OCI-M1 (cell line): ENCODE measurements around the gene EXOSC2.

ENCODE experiments used
- DNase-seq: peaks from one replicate; lab custom pipeline; 2025; lab: John Stamatoyannopoulos, UW

EXOSC2 gene

GRCh38 chr9:130736834-130737233 is 43.3 kb downstream of the EXOSC2 start:
- DNase-seq: no peak

DNA sequence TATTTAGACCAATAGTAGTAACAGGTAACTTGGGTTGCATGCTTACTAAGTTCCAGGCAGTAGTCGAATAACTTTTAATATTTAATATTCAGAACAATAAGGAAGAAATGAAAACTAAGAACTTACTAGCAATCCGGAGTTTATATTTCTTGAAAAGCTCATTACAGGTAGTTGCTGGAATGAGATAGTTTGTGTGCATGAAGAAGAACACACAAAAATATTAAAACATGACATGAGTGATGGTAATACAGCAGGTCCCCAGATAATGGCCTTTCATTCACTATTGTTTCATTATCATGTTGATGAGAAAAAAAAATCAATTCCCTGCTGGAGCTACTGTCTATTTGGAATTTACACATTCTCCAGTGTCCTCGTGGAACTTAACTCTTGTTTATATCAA is 44.7 kb downstream of the EXOSC2 start:
- DNase-seq: no peak

DNA sequence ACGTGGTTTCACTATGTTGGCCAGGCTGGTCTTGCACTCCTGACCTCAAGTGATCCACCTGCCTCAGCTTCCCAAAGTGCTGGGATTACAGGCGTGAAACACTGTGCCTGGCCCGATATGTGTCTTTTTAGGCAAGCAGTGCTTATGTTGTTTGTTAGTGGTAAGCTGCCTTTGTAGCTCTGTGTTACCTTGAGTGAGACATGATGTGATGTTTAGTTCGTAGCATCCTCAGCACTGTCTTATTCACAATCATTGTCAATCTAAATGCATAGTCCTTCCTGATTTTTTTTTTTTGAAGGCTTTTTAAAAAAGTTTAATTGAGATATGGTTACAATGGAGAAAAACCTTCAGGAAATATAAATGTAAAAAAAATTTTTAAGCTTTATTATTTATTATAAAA is 45.5 kb downstream of the EXOSC2 start:
- no peak for DNase-seq

DNA sequence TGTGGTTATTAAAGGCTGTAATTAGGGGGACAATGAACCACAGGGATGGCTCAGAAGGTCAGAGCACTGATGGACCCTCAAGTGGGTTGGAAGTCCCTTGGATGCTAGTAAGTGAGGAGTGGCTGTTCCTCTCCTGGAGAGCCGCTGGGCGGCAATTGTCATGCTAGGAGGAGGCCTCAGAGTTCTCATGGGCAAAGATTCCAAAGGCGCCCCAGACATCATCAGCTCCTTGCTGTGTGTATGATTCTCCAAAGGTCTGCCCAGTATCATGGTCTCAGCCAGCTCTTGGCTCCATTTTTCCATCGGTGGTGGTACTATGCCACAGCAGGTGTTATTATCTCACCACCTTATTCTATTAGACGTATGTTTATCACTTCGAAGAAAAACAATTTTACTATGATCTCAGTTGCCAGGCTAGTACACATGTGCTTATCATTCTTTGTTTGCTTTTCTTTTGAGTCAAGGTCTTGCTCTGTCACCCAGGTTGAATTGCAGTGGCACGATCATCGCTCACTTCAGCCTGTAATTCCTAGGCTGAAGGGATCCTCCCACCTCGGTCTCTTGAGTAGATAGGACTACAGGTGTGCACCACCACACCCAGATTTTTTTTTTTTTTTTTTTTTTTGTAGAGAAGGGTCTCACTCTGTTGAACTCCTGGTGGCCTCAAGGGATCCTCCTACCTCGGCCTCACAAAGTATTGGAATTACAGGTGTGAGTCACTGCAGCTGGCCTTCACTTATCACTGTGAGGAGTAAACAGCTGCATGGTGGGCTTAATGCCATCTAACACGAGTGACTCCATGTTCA is 46.8 kb downstream of the EXOSC2 start:
- no peak for DNase-seq

DNA sequence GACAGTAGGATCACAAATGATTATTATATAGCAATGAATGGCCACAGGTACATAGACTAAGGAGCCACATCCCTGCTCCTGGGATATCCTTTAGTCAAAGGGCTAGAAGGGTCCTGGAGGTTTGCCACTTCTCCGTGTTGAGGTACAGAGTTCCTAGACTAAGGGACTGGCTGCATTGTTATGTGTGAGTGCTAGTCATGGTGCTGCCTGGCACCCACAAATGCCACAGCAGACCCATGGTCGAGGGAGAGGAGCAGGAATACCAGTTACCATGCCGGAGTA is 47.4 kb downstream of the EXOSC2 start:
- DNase-seq: no peak

- no peak for DNase-seq
These were observed 48.4 kb downstream of the EXOSC2 start for GRCh38 chr9:130741831-130742449.

- DNase-seq: no peak
These were observed 50.1 kb downstream of the EXOSC2 start for GRCh38 chr9:130743656-130744055.

DNA sequence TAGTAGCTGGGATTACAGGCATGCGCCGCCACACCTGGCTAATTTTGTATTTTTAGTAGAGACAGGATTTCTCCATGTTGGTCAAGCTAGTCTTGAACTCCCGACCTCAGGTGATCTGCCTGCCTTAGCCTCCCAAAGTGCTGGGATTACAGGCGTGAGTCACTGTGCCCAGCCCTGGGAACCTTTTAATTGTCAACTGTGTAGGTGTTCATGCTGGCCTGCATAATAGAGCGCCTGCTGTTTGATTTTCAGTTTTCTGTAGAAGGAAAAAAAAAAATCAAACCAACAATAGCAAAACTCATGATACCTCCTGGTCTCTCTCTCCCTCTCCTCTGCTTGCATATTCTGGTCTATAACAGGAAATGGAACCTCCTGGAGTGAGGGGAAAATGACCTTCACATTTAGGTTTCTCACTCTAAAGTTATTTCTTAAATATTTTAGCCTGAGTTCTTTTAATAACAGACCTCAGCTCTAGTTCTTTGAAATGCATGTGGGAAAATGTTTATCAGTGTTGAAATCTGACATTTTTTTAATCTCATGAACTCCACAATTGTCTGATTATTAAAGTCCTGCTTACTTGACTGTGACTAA is 51.7 kb downstream of the EXOSC2 start:
- DNase-seq: no peak

GRCh38 chr9:130745829-130746228 is 52.2 kb downstream of the EXOSC2 start:
- DNase-seq: no peak

DNA sequence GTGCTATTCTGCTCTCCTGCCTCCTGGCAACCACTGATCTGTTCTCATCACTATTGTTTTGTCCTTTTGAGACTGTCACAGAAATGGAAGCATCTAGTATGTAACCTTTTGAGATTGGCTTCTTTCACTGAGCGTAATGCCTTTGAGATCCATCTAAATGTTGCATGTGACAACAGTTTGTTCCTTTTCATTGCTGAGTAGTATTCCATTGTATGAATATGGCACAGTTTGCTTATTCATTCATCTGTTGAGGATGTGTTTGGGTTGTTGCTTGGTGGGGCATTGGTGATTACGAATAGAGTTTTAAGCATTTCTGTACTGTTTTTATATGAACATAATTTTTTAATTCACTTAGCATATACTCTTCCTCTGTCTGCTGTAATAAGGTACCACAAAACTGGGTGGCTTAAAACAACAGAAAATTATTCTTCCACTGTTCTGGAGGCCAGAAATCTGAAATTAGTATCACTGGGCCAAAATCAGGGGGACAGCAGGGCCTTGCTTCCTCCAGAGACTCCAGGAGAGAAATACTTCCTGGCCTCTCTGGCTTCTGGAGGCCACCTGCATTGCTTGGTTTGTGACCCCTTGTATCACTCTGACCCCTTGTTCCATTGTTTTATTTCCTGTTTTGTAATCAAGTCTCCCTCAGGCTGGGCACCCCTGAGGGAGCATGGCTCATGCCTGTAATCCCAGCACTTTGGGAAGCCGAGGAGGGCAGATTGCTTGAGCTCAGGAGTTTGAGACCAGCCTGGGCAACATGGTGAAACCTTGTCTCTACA is 53.0 kb downstream of the EXOSC2 start:
- DNase-seq: no peak

DNA sequence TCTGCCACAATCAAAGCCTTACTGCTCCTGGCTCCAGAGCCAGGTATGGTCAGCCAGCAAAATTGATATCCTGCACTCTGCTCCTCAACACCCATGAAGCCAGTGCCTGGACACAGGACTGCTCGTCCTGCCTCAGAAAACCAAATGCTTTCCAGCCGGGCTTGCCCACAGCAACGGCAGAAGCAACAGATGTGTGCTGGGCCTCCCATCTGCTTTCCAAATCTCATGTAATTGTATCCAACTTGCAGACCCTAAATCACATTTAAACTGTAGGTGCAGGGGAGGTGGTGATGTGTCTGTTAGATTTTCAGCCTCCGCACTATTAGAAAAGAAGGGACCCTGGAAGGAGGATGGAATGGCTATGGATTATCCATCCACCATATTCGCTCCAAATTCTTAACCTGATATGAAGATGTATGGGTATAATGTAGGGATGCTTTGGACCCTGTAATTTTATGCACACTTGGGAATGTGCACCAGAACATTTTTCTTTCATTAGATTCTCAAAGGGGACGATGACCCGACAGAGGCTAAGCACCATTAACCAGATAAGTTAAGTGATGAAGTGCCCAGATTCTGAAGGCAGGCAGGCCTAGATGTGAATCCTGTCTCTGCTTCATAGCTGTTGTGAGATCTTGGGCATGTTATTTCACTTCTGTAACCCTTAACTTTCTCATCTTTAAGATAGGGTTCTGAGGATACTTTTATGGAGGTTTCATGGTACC is 58.2 kb downstream of the EXOSC2 start:
- DNase-seq: no peak
